ENCODE measurements around the gene NR1H2. TPM values are rescaled to one million over a fixed set of nuclear protein-coding genes. Genes with fewer than 3 reads are reported as not detected.
"Not testable (repeated sequence)": the region's sequence is repeated elsewhere in the genome, so short reads cannot be mapped to it uniquely, and the experiment has no call there.

Gene NR1H2
- polyA plus RNA-seq, 1 donor, result 20.9 TPM

DNA sequence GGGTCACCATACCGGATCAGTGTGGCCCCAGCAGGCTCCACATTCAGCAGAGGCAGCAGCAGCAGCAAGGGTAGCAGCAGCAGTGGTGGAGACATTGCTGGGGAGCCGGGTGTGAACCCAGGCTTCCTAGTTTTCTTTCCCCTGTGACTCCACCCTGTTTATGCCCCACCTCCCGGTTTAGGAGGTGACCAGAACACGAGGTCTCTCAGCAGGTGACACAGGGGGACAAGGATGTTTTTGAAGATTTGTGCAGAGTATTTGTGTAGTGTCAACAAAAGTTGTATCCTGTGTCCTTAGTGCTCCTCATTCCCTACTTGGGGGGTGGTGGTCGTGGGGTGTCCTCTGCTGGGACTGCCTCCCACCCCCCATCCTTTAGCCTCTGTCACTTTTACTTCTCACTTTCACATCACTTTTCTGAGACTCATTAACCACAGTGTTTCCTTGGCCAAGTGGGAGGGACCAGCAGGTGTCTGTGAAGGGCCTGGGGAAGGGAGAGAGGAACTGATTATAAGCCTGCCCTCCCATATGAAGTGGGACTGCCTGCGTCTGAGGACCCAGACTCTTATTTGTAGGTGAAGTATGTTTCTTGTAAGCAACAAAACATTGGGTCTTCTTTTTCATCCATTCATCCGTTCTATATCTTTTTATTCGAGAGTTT lies 31.5 kb upstream of the NR1H2 start:
- DNase-seq (ENCODE audit: low read depth), result no peak

DNA sequence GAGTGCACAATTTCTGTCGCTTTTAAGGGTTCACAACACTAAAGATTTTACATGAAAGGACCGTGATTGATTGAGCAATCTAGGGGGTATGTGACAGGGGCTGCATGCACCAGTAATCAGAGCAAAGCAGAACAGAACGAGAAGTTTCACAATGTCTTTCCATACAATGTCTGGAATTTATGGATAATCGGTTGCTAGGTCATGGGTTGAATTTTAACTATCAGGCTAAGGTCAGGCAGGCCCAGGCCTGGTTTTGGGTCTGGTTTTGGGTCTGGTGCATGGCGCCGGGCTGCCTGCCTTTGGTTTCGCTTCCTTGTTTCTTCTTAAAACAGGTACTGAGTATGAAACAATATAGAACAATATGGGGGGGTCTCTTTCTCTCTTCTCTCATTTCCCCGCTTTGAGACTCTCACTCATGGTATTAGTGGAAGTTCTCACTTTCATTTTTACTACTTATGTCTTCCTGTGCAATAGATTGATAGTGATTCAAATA lies 29.1 kb upstream of the NR1H2 start:
- DNase-seq (ENCODE audit: low read depth), result not testable (repeated sequence)

DNA sequence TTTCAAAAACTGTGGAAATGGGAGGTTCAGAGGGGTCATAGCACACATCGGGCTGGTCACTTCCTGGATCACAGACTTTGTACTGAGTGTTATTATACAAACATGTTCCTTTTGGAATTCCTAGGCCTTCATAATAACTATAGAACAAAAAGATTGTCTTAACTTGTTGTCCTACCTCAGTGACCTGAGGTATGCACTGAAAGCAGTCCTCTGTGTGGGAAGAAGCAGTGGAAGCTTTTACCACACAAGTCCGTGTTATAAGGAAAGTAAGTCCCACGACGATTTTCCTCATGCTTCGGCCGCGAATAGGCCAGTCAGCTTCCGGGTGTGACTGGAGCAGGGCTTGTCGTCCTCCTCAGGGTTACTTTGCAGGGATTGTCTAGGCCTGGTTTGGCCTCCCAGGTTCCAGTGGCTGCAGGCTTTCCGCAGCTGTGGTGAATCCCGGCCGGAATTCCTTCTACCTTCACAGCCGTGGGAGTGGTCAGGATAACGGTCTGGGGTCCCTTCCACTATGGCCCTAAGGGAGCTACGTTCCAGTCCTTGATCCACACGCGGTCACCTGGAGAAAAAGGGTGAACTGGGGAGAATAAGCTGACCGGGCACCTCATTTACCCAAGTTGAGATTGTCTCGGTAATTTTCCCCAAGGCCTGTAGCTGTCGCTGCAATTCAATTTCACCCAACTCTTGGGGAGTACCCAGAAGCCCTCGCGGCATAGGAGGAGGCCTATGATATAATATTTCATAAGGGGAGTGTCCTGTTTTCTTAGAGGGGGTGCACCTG lies 26.8 kb upstream of the NR1H2 start:
- DNase-seq (ENCODE audit: low read depth), result no peak

DNA sequence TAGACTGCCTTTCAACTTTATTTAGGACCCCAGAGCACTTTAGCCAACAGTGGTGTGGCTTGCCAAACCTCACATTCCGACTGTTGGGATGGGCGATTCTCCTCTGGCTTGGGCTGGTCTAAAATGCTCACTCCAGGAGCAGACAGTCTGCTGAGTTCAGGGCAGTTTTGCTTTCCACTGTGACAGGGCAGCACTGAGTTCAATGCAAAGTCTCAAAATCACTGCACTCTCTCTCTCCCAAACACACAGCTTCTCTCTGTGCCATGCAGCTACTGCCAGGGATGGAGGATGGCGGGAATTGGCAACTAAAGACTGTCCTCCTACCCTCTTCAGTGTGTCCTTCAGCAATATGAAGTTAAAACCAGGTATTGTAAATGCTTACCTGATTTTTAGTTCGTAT lies 24.0 kb upstream of the NR1H2 start:
- DNase-seq (ENCODE audit: low read depth), result no peak

DNA sequence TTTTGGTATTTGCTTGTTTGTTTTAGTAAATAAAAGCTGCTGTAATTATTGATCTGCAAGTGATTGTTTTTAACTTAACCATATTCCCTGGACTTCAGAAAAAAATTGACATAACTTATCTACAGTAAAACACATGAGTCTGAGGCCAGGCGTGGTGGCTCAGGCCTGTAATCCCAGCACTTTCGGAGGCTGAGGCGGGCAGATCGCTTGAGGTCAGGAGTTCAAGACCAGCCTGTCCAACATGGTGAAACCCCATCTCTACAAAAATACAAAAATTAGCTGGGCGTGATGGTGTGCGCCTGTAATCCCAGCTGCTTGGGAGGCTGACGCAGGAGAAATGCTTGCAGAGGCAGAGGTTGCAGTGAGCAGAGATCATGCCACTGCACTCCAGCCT lies 22.8 kb upstream of the NR1H2 start:
- DNase-seq (ENCODE audit: low read depth), result not testable (repeated sequence)

DNA sequence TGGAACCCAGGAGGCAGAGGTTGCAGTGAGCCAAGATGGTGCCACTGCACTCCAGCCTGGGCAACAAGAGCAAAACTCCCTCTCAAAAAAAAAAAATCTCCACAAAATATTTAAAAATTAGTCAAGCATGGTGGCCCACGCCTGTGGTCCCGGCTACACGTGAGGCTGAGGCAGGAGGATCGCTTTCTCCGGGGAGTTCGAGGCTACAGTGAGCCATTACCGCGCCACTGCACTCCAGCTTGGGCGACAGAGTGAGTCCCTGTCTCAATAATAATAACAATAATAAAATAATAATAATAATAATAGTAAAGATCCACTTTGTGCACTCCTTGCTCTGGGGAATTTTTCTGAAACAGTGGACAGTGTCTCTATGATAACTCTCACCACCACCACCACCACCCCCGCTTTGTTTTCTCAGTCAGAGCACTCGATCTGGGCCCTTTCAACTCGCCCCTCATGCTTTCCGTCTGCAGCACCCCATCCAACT lies 19.5 kb upstream of the NR1H2 start:
- DNase-seq (ENCODE audit: low read depth), result no peak

DNA sequence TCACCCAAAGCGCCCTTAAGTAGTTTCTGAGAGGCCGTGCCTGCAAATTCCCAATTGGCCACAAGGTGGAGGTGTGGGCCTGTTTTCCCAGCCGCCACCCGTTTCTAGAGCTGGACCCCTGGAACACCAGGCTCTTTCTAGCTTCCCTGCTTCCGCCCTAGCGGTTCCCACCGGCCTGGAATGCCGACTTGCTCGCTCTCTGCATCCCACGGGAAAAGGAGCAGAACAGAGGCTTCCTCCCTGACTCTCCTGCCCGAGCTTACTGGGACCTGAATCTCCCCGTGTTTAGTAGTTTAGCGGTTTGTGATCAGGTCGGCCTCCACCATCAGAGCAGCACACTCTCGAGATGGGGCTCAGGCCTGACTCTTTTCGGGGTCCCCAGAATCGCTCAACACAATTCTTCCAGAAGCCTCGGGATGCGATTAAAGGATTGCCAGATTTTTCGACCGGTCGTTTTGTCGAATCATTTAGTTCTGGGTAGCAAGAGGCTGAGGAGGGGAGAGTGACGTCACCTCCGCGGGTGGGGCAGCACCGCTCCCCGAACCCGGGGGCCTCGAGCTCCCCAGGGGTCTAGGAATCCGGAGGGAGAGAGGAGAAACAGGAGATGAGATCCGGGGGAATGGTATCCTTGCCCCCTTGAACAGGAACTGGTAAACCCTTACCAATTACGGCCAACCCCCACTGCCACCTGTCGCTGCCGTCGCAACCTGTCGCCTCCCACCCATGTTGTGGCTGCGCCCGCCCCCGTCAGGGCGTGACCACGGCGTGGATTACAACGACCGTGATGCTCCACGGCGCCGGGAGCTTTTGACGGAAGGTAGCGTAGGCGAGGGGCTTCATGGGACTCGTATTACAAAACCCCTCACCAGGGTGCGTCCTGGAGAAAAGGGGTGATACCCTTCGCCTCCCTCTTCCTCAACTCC lies 18.8 kb upstream of the NR1H2 start:
- DNase-seq (ENCODE audit: low read depth), result no peak

DNA sequence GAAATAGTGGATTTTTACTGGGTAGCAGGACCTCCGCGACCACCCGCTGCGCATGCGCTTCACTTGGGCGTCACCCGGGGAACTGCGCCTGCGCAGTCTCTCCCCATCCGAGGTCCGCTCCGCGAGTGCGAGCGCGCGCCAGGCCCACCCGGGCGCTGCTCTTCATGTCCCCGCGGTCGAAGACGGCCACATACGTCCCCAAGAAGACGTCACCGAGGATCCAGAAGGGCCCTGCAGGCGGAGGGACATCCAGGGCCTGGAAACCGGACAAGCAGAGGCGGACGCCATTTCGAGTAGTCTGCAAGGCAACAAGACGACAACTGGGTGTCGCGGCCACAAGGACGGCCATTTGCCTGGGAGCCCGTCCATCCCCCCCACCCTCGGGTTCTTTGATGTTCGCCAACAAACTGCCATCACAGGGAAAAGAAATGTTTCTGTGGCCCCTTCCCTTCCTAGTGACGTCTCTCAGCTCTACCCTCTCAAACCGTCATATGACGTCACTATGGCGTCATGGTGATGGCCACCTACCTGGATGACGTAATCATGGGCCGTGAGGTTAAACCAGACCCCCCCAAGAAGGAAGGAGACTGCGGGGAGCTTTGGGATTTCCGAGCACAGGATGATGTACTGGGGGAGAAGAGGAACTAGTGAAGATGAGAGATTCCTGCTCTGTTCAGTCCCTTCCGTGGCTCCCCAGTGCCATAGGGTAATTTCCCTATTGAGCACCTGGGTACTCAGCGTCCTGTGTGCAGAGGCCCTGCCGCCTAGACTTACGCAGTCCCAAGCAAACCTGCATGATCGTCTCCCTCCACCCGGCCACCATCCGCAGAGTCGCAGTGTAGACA lies 17.6 kb upstream of the NR1H2 start:
- no peak for DNase-seq (ENCODE audit: low read depth)

DNA sequence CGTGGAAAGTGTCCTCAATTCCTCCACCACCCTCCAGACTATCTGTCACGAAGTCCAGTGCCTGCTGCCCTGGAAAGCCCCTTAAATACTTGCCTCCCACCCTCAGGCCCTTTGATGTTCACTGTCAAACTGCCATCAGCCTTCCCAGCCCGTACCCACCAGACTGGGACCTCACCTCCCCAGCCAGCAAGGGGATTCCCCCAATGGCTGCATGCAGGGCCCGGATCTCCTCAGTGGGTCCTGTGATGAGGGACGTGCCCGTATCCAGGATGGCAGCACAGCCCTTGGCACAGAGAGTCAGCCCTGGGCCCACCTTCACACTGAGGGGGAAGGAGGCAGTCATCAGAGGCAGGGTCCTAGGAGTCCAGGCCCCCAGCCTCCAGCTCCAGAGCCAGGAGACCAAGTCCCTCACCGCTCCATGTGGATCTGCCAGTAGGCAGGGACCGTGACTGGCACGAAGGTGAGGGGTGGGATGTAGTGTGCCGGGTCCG lies 16.9 kb upstream of the NR1H2 start:
- no peak for DNase-seq (ENCODE audit: low read depth)

DNA sequence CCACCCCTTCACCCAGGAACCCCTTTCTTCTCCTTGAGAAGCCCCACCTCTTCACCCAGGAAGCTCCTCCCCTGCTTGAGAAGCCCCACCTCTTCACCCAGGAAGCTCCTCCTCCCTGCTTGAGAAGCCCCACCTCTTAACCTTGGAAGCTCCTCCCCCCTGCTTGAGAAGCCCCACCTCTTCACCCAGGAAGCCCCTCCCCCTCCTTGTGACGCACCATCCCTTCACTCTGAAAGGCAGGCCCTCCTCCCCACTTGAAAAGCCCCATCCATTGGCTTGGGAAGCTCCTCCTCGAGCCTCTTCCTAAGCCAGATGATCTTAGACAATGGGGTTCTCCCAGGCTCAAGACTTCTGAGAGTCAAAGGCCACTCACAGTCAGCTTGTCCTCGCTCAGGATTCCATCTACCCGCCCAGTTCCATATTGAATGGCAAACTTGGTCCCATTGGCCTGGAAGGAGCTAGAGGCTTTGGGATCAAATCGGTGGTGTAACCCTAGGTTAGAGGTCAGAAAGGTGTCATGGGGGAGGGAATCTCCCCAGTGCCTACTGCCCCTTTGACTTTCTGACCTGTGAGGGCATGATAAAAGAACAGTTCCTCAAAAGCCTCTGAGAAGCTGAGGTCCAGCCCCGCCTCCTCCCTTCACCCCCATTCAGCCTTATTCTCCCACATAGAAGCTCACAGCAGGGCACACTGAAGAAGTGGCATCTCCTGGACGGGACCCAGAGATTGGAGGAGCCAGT lies 14.8 kb upstream of the NR1H2 start:
- DNase-seq (ENCODE audit: low read depth), result no peak

DNA sequence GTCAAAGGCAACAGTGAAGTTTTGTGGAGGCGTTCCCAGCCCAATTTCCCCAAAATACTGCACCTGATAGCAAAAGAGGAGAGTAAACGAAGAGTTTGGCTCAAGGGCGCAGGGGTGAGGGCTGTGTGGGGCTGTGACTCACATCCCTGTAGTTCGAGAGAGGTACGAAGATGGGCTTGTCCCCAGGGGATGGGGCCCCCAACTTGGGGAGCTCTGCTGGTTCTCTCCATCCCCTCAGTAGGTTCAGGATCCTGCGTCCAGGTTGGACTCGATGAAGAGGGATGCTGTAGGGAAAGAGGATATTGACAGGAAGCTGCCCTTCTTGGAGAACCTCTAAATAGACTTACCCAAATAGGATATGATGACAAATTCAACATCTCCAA lies 14.2 kb upstream of the NR1H2 start:
- DNase-seq (ENCODE audit: low read depth), result no peak

DNA sequence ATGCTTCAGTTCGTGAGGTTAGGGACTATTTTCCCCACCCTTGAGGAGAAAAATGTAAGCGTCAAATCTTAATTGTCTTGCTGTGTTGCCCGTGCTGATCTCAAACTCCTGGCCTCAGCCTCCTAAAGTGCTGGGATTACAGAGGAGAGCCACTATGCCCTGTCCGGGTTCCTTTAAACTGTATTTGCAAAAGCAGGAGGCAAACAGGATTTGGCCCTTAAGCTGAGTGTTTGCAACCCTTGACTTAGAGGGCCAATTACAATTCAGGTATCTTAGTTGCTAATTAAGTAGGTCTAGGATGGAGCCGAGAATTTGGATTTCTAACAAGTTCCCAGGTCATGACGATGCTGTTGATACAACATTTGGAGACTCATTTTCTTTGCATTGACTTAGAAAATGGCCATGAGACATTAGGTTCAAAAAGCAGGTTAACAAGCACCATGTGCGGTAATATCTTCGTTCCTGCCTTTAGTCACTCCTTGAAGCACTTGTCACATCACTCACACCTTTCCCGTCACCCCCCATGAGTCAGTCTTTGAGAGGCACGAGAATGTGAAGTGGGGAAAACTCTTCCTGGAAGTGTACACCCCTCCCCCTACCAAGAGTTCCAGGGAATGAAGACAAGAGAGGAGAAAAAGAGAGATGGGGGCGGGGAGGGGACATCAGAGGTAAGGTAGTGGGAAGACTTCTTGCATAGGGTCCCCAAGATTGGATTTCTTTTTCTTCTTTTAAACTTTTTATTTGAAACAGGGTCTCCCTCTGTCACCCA lies 13.4 kb upstream of the NR1H2 start:
- no peak for DNase-seq (ENCODE audit: low read depth)

DNA sequence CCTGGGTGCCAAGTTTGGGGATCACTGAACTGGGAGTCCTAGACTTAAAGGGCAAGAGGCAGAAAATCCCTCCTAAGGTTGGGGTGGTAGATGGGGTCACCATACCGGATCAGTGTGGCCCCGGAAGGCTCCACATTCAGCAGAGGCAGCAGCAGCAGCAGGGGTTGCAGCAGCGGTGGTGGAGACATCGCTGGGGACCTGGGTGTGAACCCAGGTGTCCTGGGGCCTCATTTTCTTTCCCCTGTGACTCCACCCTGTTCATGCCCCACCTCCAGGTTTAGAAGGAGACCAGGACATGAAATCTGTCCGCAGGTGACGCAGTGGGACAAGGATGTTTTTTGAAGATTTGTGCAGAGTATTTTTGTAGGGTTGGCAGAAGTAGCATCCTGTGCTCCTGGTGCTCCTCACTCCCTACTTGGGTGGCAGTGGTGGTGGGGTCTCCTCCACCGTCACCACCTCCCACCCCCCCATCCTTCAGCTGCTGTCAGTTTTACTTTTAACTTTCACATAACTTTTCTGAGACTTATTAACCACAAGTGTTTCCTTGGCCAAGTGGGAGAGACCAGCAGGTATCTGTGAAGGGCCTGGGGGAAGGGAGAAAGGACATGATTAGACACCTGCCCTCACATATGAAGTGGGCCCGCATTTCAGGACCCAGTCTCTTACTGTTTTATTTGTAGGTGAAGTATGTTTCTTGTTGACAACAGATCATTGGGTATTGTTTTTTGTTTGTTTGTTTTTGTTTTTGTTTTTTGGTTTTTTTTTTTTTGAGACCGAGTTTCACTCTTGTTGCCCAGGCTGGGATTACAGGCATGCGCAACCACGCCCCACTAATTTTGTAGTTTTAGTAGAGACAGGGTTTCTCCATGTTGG lies 10.6 kb upstream of the NR1H2 start, which contains the start of gene NAPSA:
Gene NAPSA, minus strand, starts transcription at position 206 of the 873 bp plus-strand sequence. Its CDS starts 18 bp downstream, at position 188.
- DNase-seq (ENCODE audit: low read depth), result no peak

DNA sequence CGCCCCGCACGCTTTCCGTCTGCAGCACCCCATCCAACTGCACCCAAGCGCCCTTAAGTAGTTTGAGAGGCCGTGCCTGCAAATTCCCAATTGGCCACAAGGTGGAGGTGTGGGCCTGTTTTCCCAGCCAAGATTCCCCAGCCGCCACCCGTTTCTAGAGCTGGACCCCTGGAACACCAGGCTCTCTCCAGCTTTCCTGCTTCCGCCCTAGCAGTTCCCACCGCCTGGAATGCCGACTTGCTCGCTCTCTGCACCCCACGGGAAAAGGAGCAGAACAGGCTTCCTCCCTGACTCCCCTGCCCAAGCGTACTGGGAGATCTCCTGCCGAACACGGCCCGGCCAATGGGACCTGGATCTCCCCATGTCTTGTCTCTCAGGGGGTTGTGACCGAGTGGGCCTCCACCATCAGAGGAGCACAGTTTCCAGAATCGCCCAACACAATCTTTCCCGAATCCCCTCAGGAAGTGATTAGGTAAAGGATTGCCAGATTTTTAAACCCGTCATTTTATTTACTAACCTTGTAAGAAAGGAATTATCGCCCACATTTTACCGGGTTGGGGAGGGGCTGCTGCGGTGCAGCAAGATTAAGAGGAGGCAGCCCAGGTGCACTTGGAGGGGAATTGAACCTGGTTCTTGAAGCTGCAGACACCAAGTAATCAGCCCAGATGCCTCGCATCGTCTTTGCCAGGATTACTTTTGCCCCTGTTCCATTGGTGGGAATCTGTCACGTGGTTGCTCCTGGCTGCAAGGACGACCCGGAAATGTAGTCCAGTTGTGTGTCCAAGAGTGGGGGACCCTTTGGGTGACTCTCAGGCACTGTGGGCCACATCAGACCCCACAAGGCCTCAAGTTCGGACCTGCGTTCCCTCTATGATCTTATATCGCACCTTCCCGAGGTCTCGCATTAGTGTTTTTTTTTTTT lies 7.3 kb upstream of the NR1H2 start:
- peak; percentile 67 for DNase-seq (ENCODE audit: low read depth)

DNA sequence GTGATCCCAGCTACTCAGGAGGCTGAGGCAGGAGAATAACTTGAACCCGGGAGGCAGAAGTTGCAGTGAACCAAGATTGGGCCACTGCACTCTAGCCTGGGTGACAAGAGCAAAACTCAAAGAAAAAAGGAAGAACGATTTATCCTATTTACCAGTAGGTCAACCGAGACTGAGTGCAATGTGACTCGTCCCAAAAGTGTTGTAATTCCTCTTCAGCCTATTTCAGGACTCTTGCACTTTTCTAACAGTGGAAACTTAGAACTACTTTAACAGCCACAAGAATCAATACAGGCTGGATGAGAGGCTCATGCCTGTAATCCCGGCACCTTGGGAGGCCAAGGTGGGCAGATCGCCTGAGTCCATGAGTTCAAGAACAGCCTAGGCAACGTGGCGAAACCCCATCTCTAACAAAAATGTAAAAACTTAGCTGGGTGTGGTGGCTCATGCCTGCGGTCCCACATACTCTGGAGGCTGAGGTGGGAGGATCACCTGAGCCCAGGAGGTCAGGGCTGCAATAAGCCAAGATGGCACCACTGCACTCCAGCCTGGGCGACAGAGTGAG lies 4.3 kb upstream of the NR1H2 start:
- no peak for DNase-seq (ENCODE audit: low read depth)

DNA sequence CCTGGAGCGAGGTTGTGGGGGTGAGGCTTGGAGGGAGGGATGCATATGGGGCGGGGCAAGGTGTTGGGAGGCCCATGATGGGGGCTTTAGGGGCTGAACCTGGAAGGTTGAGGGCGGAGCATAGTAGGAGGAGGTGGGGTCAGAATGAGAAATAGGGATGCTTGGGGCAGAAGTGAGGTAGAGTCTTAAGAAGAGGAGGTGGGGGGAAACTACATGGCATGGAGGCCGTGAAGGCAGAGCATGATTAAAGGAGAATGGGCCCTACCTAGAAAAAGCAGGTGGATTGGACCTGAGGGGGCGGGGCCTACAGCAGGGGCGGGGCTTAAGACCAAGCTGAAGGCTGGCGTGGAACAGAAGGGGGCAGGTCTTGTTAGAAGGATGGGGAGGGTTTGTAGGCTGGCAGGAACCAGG lies 799 bp downstream of the NR1H2 start:
- DNase-seq (ENCODE audit: low read depth), result no peak

DNA sequence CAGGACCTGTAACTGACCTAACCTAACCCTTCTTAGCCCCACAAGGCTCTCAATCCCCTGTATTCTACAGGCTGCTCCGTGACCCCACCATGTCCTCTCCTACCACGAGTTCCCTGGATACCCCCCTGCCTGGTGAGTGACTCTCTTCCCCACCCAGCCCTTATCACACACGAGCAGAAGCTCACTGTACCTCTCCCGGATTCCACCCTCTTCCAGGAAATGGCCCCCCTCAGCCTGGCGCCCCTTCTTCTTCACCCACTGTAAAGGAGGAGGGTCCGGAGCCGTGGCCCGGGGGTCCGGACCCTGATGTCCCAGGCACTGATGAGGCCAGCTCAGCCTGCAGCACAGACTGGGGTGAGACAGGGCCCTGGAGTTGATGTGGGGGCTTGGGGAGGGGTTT lies 1.3 kb downstream of the NR1H2 start:
- DNase-seq (ENCODE audit: low read depth), result no peak
